OCI-LY7 (cell line): Measurements from ENCODE around the gene APOB. TPM values are rescaled to one million over a fixed set of nuclear protein-coding genes. Genes with fewer than 3 reads are reported as not detected.

Source experiments
- BruUV-seq: library from RNA; stranded (reverse); fragments of 400-500 nt; replicated peaks from 2 replicates; lab custom pipeline; 2021; lab: Mats Ljungman, UMichigan
- CTCF ChIA-PET: fragments of 300-600 bp; sonication (Branson Sonifier 250); formaldehyde crosslinking; loops from one replicate; lab custom pipeline; 2022; ENCODE audit warnings: antibody characterized with exemption; ENCODE audit not compliant: unreplicated experiment; lab: Charles Lee
- POLR2A ChIA-PET: fragments of 300-600 bp; sonication (Branson Sonifier 250); formaldehyde crosslinking; loops from one replicate; lab custom pipeline; 2022; ENCODE audit warnings: antibody characterized with exemption; lab: Charles Lee
- DNase-seq: peaks from one replicate; pipeline ENCODE4 v3.0.0-alpha.2; 2015; ENCODE audit warnings: low spot score
- H2AFZ ChIP-seq: fragments of 200-600 bp; sonication (generic), shearing (Covaris generic); 2 replicates; pipeline ENCODE4 v1.6.1; 2014; ENCODE audit warnings: mild to moderate bottlenecking, antibody characterized with exemption, low read length, moderate library complexity
- H3K27ac ChIP-seq: fragments of 200-600 bp; sonication (generic); 2 replicates; pipeline ENCODE4 v1.5.1; 2014; ENCODE audit warnings: mixed run types, low read depth, mild to moderate bottlenecking, moderate library complexity, low read length, inconsistent platforms; ENCODE audit not compliant: poor library complexity, severe bottlenecking
- H3K36me3 ChIP-seq: fragments of 200-600 bp; sonication (generic); 2 replicates; pipeline ENCODE4 v1.6.1; 2014; ENCODE audit warnings: mild to moderate bottlenecking, antibody characterized with exemption, low read length, moderate library complexity, mixed read lengths; ENCODE audit not compliant: insufficient read depth
- H3K4me1 ChIP-seq: fragments of 200-600 bp; sonication (generic); 2 replicates; pipeline ENCODE4 v1.5.1; 2014; ENCODE audit warnings: mild to moderate bottlenecking, low read length; ENCODE audit not compliant: insufficient read depth, poor library complexity, severe bottlenecking
- H3K4me2 ChIP-seq: fragments of 200-600 bp; sonication (generic); 2 replicates; pipeline ENCODE4 v1.6.1; 2014; ENCODE audit warnings: mild to moderate bottlenecking, low read length
- H3K4me3 ChIP-seq: fragments of 200-600 bp; sonication (generic); 2 replicates; pipeline ENCODE4 v1.5.1; 2014; ENCODE audit warnings: mild to moderate bottlenecking, low read depth, low read length; ENCODE audit not compliant: poor library complexity, severe bottlenecking
- H3K79me2 ChIP-seq: fragments of 200-600 bp; sonication (generic); 2 replicates; pipeline ENCODE4 v1.6.1; 2016; ENCODE audit warnings: low read depth, mild to moderate bottlenecking, low read length, moderate library complexity, mixed read lengths; ENCODE audit not compliant: insufficient read depth
- H3K9me2 ChIP-seq: fragments of 200-600 bp; sonication (generic); 2 replicates; pipeline ENCODE4 v1.6.1; 2016; ENCODE audit warnings: mild to moderate bottlenecking, low read length, mixed read lengths; ENCODE audit not compliant: insufficient read depth
- H3K9me3 ChIP-seq: fragments of 200-600 bp; sonication (generic); 2 replicates; pipeline ENCODE4 v1.6.1; 2014; ENCODE audit warnings: mild to moderate bottlenecking, mixed run types, low read length, mixed read lengths
- H4K20me1 ChIP-seq: fragments of 200-600 bp; sonication (generic); 2 replicates; pipeline ENCODE4 v1.6.1; 2014; ENCODE audit warnings: mild to moderate bottlenecking, antibody characterized with exemption, low read length, moderate library complexity, mixed read lengths; ENCODE audit not compliant: insufficient read depth
- EZH2phosphoT487 ChIP-seq: fragments of 200-600 bp; sonication (generic); IDR thresholded peaks from 2 replicates; pipeline ENCODE4 v1.6.1; 2018; ENCODE audit warnings: low read depth, borderline replicate concordance, mild to moderate bottlenecking, mixed run types, antibody characterized with exemption, low read length, moderate library complexity, mixed read lengths
- intact Hi-C: fragments of 100-400 bp; cut with micrococcal nuclease; formaldehyde crosslinking; loops from one replicate; pipeline ENCODE4 v1.10.0; 2022; ENCODE audit not compliant: unreplicated experiment
- total RNA-seq, 2 experiments: library from RNA; depleted of rRNA in 1 of 2; stranded (reverse); fragments of >200 nt in 1 of 2; shearing (Covaris generic) in 1 of 2; gene quantifications; 2 replicates each; pipeline ENCODE4 v1.2.3, GENCODE V29; 2014 to 2022
- TF ChIP-seq, protein P1 (sequence below): fragments of 200-600 bp; sonication (generic); conservative IDR thresholded peaks from 2 replicates; pipeline ENCODE4 v1.5.1; 2014; ENCODE audit warnings: mild to moderate bottlenecking, antibody characterized with exemption, low read length, moderate library complexity, mixed read lengths

Gene APOB
- total RNA-seq, 2 experiments from 2014 or later: 0.03 TPM; not detected in 1

- Histone ChIP-seq H3K4me1 (no peaks in the 10 kb centered on the region), H3K9me3 (no peaks in the 10 kb centered on the region), H3K9me2 (no peaks in the 10 kb centered on the region), H3K36me3 (no peaks in the 10 kb centered on the region), H3K4me3 (no peak overlapping the region), H3K79me2 (no peaks in the 10 kb centered on the region), H3K27ac (no peak overlapping the region), H4K20me1 (no peaks in the 10 kb centered on the region), H2AFZ (no peak overlapping the region), H3K4me2 (no peak overlapping the region)
- BruUV-seq: no TSS peak
- ChIA-PET POLR2A (interaction anchor here (1.9 kb wide), 1 partner anchor 10 kb away, joined by 7 read pairs; no protein-coding TSS in a partner anchor), CTCF (no interaction called here)
- TF ChIP-seq, protein P1, sequence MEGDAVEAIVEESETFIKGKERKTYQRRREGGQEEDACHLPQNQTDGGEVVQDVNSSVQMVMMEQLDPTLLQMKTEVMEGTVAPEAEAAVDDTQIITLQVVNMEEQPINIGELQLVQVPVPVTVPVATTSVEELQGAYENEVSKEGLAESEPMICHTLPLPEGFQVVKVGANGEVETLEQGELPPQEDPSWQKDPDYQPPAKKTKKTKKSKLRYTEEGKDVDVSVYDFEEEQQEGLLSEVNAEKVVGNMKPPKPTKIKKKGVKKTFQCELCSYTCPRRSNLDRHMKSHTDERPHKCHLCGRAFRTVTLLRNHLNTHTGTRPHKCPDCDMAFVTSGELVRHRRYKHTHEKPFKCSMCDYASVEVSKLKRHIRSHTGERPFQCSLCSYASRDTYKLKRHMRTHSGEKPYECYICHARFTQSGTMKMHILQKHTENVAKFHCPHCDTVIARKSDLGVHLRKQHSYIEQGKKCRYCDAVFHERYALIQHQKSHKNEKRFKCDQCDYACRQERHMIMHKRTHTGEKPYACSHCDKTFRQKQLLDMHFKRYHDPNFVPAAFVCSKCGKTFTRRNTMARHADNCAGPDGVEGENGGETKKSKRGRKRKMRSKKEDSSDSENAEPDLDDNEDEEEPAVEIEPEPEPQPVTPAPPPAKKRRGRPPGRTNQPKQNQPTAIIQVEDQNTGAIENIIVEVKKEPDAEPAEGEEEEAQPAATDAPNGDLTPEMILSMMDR: no peak
- no peak for TF ChIP-seq EZH2phosphoT487
- DNase-seq: no peak
- intact Hi-C loops: no loop called here
Measured at GRCh38 chr2:20972110-20972509, 71.8 kb downstream of the APOB start.

DNA sequence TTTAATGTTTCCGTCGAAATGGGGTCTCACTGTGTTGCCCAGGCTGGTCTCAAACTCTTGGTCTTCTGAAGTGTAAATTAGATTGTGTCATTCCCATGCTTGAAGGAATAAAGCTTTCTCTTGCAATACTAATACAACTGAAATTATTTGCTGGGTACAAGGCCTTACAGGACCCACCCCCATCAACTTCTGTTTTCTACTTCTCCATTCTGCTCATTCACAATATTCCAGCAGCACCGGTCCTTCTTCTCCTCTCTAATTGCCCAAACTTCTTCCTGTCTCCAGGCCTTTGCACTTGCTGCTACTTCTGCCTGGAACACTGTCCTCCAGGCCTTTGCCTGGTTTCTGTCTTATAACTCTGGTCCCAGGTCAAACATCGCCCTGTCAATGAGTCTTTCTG lies 73.8 kb downstream of the APOB start:
- ChIA-PET POLR2A (interaction anchor here (1.2 kb wide), 1 partner anchor 29 kb away, joined by 3 read pairs; no protein-coding TSS in a partner anchor), CTCF (no interaction called here)
- no TSS peak for BruUV-seq
- Histone ChIP-seq H3K9me3 (no peaks in the 10 kb centered on the region), H4K20me1 (no peaks in the 10 kb centered on the region), H3K9me2 (no peaks in the 10 kb centered on the region), H3K36me3 (no peaks in the 10 kb centered on the region), H2AFZ (no peak overlapping the region), H3K4me1 (no peaks in the 10 kb centered on the region), H3K4me2 (no peak overlapping the region), H3K79me2 (no peaks in the 10 kb centered on the region), H3K27ac (no peak overlapping the region), H3K4me3 (no peak overlapping the region)
- TF ChIP-seq, protein P1: no peak
- no peak for TF ChIP-seq EZH2phosphoT487
- intact Hi-C loops: no loop called here
- no peak for DNase-seq

- Histone ChIP-seq H3K9me2 (no peaks in the 10 kb centered on the region), H3K9me3 (no peaks in the 10 kb centered on the region), H3K36me3 (no peaks in the 10 kb centered on the region), H4K20me1 (no peaks in the 10 kb centered on the region), H3K79me2 (no peaks in the 10 kb centered on the region), H3K4me1 (no peaks in the 10 kb centered on the region), H3K4me2 (no peak overlapping the region), H2AFZ (no peak overlapping the region), H3K4me3 (no peak overlapping the region), H3K27ac (no peak overlapping the region)
- DNase-seq: no peak
- POLR2A ChIA-PET: no interaction called here
- BruUV-seq: no TSS peak
- no peak for TF ChIP-seq EZH2phosphoT487
- TF ChIP-seq, protein P1: no peak
- CTCF ChIA-PET: interaction anchor here (0.5 kb wide), 1 partner anchor 284 kb away, joined by 3 read pairs; no protein-coding TSS in a partner anchor
- intact Hi-C loops: no loop called here
Measured at GRCh38 chr2:20966061-20966595, 77.7 kb downstream of the APOB start.
